WTC11 (cell line): ENCODE results near the gene HOXA10.

Source experiments
- CTCF ChIP-seq: fragments of 200-600 bp; IDR thresholded peaks from 2 replicates; pipeline ENCODE4 v1.8.0; 2022; ENCODE audit warnings: antibody characterized with exemption
- EMX1 ChIP-seq: fragments of 250-450 bp; sonication (Bioruptor Pico); IDR thresholded peaks from 2 replicates; pipeline ENCODE4 v1.8.0; 2021; ENCODE audit warnings: mild to moderate bottlenecking
- FOXK1 ChIP-seq: sonication (generic); formaldehyde crosslinking; IDR thresholded peaks from 2 replicates; pipeline ENCODE4 v1.8.0; 2022; ENCODE audit warnings: mild to moderate bottlenecking, moderate library complexity, missing genetic modification reagents
- NFYB ChIP-seq: sonication (generic); formaldehyde crosslinking; conservative IDR thresholded peaks from 2 replicates; pipeline ENCODE4 v1.8.0; 2022; ENCODE audit warnings: low read depth, missing genetic modification reagents
- SMAD3 ChIP-seq: sonication (generic); formaldehyde crosslinking; IDR thresholded peaks from 2 replicates; pipeline ENCODE4 v1.8.0; 2022; ENCODE audit warnings: missing genetic modification reagents, mild to moderate bottlenecking, borderline replicate concordance
- TP53 ChIP-seq: sonication (generic); formaldehyde crosslinking; IDR thresholded peaks from 2 replicates; pipeline ENCODE4 v1.8.1; 2023; ENCODE audit warnings: mild to moderate bottlenecking, missing genetic modification reagents
- ZNF416 ChIP-seq: fragments of 250-450 bp; sonication (Bioruptor Pico); IDR thresholded peaks from 2 replicates; pipeline ENCODE4 v1.9.0; 2021; ENCODE audit warnings: mild to moderate bottlenecking, inconsistent platforms
- ZSCAN18 ChIP-seq: fragments of 250-450 bp; sonication (Bioruptor Pico); IDR thresholded peaks from 2 replicates; pipeline ENCODE4 v2.1.2; 2022; ENCODE audit warnings: mild to moderate bottlenecking, moderate library complexity

GRCh38 chr7:27176962-27177794 is 3.1 kb upstream of the HOXA10 start:
- TF ChIP-seq FOXK1 (no peak), CTCF (no peak), TP53 (CRISPR knock-in tag) (no peak), NFYB (no peak), EMX1 (CRISPR knock-in tag) (no peak), SMAD3 (CRISPR knock-in tag) (no peak), ZSCAN18 (no peak), ZNF416 (no peak)
